OCI-LY7 (cell line): ENCODE results near the gene UMAD1. TPM values are rescaled to one million over a fixed set of nuclear protein-coding genes. Genes with fewer than 3 reads are reported as not detected.
"Not testable (repeated sequence)": the region's sequence is repeated elsewhere in the genome, so short reads cannot be mapped to it uniquely, and the experiment has no call there.

ENCODE experiments used
- BruUV-seq: library from RNA; stranded (reverse); fragments of 400-500 nt; replicated peaks from 2 replicates; lab custom pipeline; 2021; lab: Mats Ljungman, UMichigan
- CTCF ChIA-PET: fragments of 300-600 bp; sonication (Branson Sonifier 250); formaldehyde crosslinking; loops from one replicate; lab custom pipeline; 2022; ENCODE audit warnings: antibody characterized with exemption; ENCODE audit not compliant: unreplicated experiment; lab: Charles Lee
- POLR2A ChIA-PET: fragments of 300-600 bp; sonication (Branson Sonifier 250); formaldehyde crosslinking; loops from one replicate; lab custom pipeline; 2022; ENCODE audit warnings: antibody characterized with exemption; lab: Charles Lee
- DNase-seq: peaks from one replicate; pipeline ENCODE4 v3.0.0-alpha.2; 2015; ENCODE audit warnings: low spot score
- H2AFZ ChIP-seq: fragments of 200-600 bp; sonication (generic), shearing (Covaris generic); 2 replicates; pipeline ENCODE4 v1.6.1; 2014; ENCODE audit warnings: mild to moderate bottlenecking, antibody characterized with exemption, low read length, moderate library complexity
- H3K27ac ChIP-seq: fragments of 200-600 bp; sonication (generic); 2 replicates; pipeline ENCODE4 v1.5.1; 2014; ENCODE audit warnings: mixed run types, low read depth, mild to moderate bottlenecking, moderate library complexity, low read length, inconsistent platforms; ENCODE audit not compliant: poor library complexity, severe bottlenecking
- H3K36me3 ChIP-seq: fragments of 200-600 bp; sonication (generic); 2 replicates; pipeline ENCODE4 v1.6.1; 2014; ENCODE audit warnings: mild to moderate bottlenecking, antibody characterized with exemption, low read length, moderate library complexity, mixed read lengths; ENCODE audit not compliant: insufficient read depth
- H3K4me1 ChIP-seq: fragments of 200-600 bp; sonication (generic); 2 replicates; pipeline ENCODE4 v1.5.1; 2014; ENCODE audit warnings: mild to moderate bottlenecking, low read length; ENCODE audit not compliant: insufficient read depth, poor library complexity, severe bottlenecking
- H3K4me2 ChIP-seq: fragments of 200-600 bp; sonication (generic); 2 replicates; pipeline ENCODE4 v1.6.1; 2014; ENCODE audit warnings: mild to moderate bottlenecking, low read length
- H3K4me3 ChIP-seq: fragments of 200-600 bp; sonication (generic); 2 replicates; pipeline ENCODE4 v1.5.1; 2014; ENCODE audit warnings: mild to moderate bottlenecking, low read depth, low read length; ENCODE audit not compliant: poor library complexity, severe bottlenecking
- H3K79me2 ChIP-seq: fragments of 200-600 bp; sonication (generic); 2 replicates; pipeline ENCODE4 v1.6.1; 2016; ENCODE audit warnings: low read depth, mild to moderate bottlenecking, low read length, moderate library complexity, mixed read lengths; ENCODE audit not compliant: insufficient read depth
- H3K9me2 ChIP-seq: fragments of 200-600 bp; sonication (generic); 2 replicates; pipeline ENCODE4 v1.6.1; 2016; ENCODE audit warnings: mild to moderate bottlenecking, low read length, mixed read lengths; ENCODE audit not compliant: insufficient read depth
- H3K9me3 ChIP-seq: fragments of 200-600 bp; sonication (generic); 2 replicates; pipeline ENCODE4 v1.6.1; 2014; ENCODE audit warnings: mild to moderate bottlenecking, mixed run types, low read length, mixed read lengths
- H4K20me1 ChIP-seq: fragments of 200-600 bp; sonication (generic); 2 replicates; pipeline ENCODE4 v1.6.1; 2014; ENCODE audit warnings: mild to moderate bottlenecking, antibody characterized with exemption, low read length, moderate library complexity, mixed read lengths; ENCODE audit not compliant: insufficient read depth
- CTCF ChIP-seq: fragments of 200-600 bp; sonication (generic); conservative IDR thresholded peaks from 2 replicates; pipeline ENCODE4 v1.5.1; 2014; ENCODE audit warnings: mild to moderate bottlenecking, antibody characterized with exemption, low read length, moderate library complexity, mixed read lengths
- EZH2phosphoT487 ChIP-seq: fragments of 200-600 bp; sonication (generic); IDR thresholded peaks from 2 replicates; pipeline ENCODE4 v1.6.1; 2018; ENCODE audit warnings: low read depth, borderline replicate concordance, mild to moderate bottlenecking, mixed run types, antibody characterized with exemption, low read length, moderate library complexity, mixed read lengths
- intact Hi-C: fragments of 100-400 bp; cut with micrococcal nuclease; formaldehyde crosslinking; loops from one replicate; pipeline ENCODE4 v1.10.0; 2022; ENCODE audit not compliant: unreplicated experiment
- total RNA-seq, 2 experiments: library from RNA; depleted of rRNA in 1 of 2; stranded (reverse); fragments of >200 nt in 1 of 2; shearing (Covaris generic) in 1 of 2; gene quantifications; 2 replicates each; pipeline ENCODE4 v1.2.3, GENCODE V29; 2014 to 2022

The UMAD1 gene
- total RNA-seq, 2 experiments from 2014 or later: 8.7 to 15.2 TPM

GRCh38 chr7:7654964-7655715 is 14.6 kb downstream of the UMAD1 start:
- Histone ChIP-seq H3K79me2 (no peaks in the 10 kb centered on the region; the same call in 1 of the 2 replicates), H3K4me3 (no peak overlapping the region), H3K4me1 (no peaks in the 10 kb centered on the region), H3K4me2 (no peak overlapping the region), H3K36me3 (no peaks in the 10 kb centered on the region), H3K27ac (no peak overlapping the region), H2AFZ (no peak overlapping the region), H3K9me2 (no peaks in the 10 kb centered on the region), H4K20me1 (no peaks in the 10 kb centered on the region), H3K9me3 (no peaks in the 10 kb centered on the region)
- TF ChIP-seq EZH2phosphoT487: no peak
- no peak for TF ChIP-seq CTCF
- ChIA-PET POLR2A (interaction anchor here (0.7 kb wide), 1 partner anchor 473 kb away, joined by 4 read pairs; the partner anchor contains the start of gene C1GALT1), CTCF (no interaction called here)
- intact Hi-C loops: no loop called here
- no TSS peak for BruUV-seq
- DNase-seq: no peak

GRCh38 chr7:7656459-7656858 is 15.9 kb downstream of the UMAD1 start:
- BruUV-seq, H3K79me2 ChIP-seq, H3K9me3 ChIP-seq, intact Hi-C loops, H3K9me2 ChIP-seq, H3K36me3 ChIP-seq, POLR2A ChIA-PET, DNase-seq, H3K4me3 ChIP-seq, CTCF ChIA-PET, H2AFZ ChIP-seq, H3K4me1 ChIP-seq, H3K27ac ChIP-seq, H3K4me2 ChIP-seq, H4K20me1 ChIP-seq: not testable (repeated sequence)

- Histone ChIP-seq H4K20me1 (no peaks in the 10 kb centered on the region), H3K4me3 (no peak overlapping the region), H3K79me2 (no peaks in the 10 kb centered on the region), H3K9me2 (no peaks in the 10 kb centered on the region), H3K36me3 (no peaks in the 10 kb centered on the region), H3K9me3 (no peaks in the 10 kb centered on the region), H3K27ac (no peak overlapping the region), H2AFZ (no peak overlapping the region), H3K4me1 (no peaks in the 10 kb centered on the region), H3K4me2 (no peak overlapping the region)
- intact Hi-C loops: no loop called here
- TF ChIP-seq CTCF (peak; percentile 58), EZH2phosphoT487 (no peak)
- no TSS peak for BruUV-seq
- ChIA-PET CTCF (no interaction called here), POLR2A (interaction anchor here (0.7 kb wide), 1 partner anchor 19 kb away, joined by 4 read pairs; no protein-coding TSS in a partner anchor)
- no peak for DNase-seq
Measured at GRCh38 chr7:7662527-7662926, 22.0 kb downstream of the UMAD1 start.
